ENCODE data around the gene DPH7. TPM values are rescaled to one million over a fixed set of nuclear protein-coding genes. Genes with fewer than 3 reads are reported as not detected.
"Not testable (repeated sequence)": the region's sequence is repeated elsewhere in the genome, so short reads cannot be mapped to it uniquely, and the experiment has no call there.

DPH7 gene
- polyA plus RNA-seq, 1 donor from 2014 or later, result 145 TPM

- Histone ChIP-seq H3K27ac (ENCODE audit: low read length) (peak within 1 kb of the TSS; percentile 49), H3F3A (ENCODE audit: insufficient read depth, low read length, poor library complexity, severe bottlenecking) (no peaks in the 10 kb centered on the region), H3K79me2 (replicated peaks; ENCODE audit: insufficient read depth, low read length) (no peaks in the 10 kb centered on the region), H3K9me2 (ENCODE audit: insufficient read depth, low read length) (no peaks in the 10 kb centered on the region), H3K4me3 (ENCODE audit: low read length) (peak within 1 kb of the TSS; percentile 86), H3K27me3 (ENCODE audit: insufficient read depth, low read depth, low read length) (no peaks in the 10 kb centered on the region), H2AFZ (ENCODE audit: low read depth, low read length) (no peak within 1 kb of the TSS), H3K4me2 (ENCODE audit: low read length) (peak within 1 kb of the TSS; percentile 67), H4K20me1 (ENCODE audit: insufficient read depth) (no peaks in the 10 kb centered on the region), H3K36me3 (ENCODE audit: insufficient read depth, low read length) (no peaks in the 10 kb centered on the region), H3K9me3 (ENCODE audit: low read length) (no peaks in the 10 kb centered on the region), H3K9ac (ENCODE audit: low read length) (peak within 1 kb of the TSS; percentile 73)
- TF ChIP-seq MXI1 (conservative IDR thresholded peaks at IDR 0.05; ENCODE audit: poor library complexity, severe bottlenecking) (peak; percentile 56), SMC3 (conservative IDR thresholded peaks at IDR 0.05; ENCODE audit: poor library complexity) (peak; percentile 56), CTCF (IDR thresholded peaks at IDR 0.05; ENCODE audit: poor library complexity, severe bottlenecking) (peak; percentile 73), EZH2 (IDR thresholded peaks at IDR 0.05; ENCODE audit: borderline replicate concordance, insufficient read depth, low read length, poor library complexity, severe bottlenecking) (no peak), TAF1 (IDR thresholded peaks at IDR 0.05; ENCODE audit: low read depth) (no peak), EP300 (conservative IDR thresholded peaks at IDR 0.05; ENCODE audit: poor library complexity, severe bottlenecking) (no peak), RAD21 (conservative IDR thresholded peaks at IDR 0.05) (peak; percentile 44), POLR2AphosphoS5 (IDR thresholded peaks at IDR 0.05) (peak; percentile 76)
- TF ChIP-seq, protein P1, sequence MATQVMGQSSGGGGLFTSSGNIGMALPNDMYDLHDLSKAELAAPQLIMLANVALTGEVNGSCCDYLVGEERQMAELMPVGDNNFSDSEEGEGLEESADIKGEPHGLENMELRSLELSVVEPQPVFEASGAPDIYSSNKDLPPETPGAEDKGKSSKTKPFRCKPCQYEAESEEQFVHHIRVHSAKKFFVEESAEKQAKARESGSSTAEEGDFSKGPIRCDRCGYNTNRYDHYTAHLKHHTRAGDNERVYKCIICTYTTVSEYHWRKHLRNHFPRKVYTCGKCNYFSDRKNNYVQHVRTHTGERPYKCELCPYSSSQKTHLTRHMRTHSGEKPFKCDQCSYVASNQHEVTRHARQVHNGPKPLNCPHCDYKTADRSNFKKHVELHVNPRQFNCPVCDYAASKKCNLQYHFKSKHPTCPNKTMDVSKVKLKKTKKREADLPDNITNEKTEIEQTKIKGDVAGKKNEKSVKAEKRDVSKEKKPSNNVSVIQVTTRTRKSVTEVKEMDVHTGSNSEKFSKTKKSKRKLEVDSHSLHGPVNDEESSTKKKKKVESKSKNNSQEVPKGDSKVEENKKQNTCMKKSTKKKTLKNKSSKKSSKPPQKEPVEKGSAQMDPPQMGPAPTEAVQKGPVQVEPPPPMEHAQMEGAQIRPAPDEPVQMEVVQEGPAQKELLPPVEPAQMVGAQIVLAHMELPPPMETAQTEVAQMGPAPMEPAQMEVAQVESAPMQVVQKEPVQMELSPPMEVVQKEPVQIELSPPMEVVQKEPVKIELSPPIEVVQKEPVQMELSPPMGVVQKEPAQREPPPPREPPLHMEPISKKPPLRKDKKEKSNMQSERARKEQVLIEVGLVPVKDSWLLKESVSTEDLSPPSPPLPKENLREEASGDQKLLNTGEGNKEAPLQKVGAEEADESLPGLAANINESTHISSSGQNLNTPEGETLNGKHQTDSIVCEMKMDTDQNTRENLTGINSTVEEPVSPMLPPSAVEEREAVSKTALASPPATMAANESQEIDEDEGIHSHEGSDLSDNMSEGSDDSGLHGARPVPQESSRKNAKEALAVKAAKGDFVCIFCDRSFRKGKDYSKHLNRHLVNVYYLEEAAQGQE (IDR thresholded peaks at IDR 0.05; ENCODE audit: borderline replicate concordance), result peak; percentile 41
Observed at GRCh38 chr9:137551264-137552021, 27.3 kb downstream of the DPH7 start, which contains the start of gene MRPL41. Gene MRPL41, plus strand, starts transcription at chr9:137551879. Its CDS starts 203 bp downstream, at chr9:137552082.

DNA sequence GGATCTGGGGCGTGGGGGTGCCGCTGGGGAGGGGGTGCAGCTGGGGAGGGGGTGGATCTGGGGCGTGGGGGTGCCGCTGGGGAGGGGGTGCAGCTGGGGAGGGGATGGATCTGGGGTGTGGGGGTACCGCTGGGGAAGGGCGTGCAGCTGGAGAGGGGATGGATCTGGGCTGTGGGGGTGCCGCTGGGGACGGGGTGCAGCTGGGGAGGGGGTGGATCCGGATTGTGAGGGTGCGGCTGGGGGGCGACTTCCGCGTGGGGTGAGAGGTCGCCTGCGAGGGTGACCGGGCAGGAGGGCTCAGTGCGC is 27.8 kb downstream of the DPH7 start:
- H3K9me2 ChIP-seq (ENCODE audit: insufficient read depth, low read length); H4K20me1 ChIP-seq (ENCODE audit: insufficient read depth); H3K36me3 ChIP-seq (ENCODE audit: insufficient read depth, low read length); H3K27me3 ChIP-seq (ENCODE audit: insufficient read depth, low read depth, low read length); H3K9me3 ChIP-seq (ENCODE audit: low read length); H2AFZ ChIP-seq (ENCODE audit: low read depth, low read length); H3K4me2 ChIP-seq (ENCODE audit: low read length); H3K79me2 ChIP-seq (replicated peaks; ENCODE audit: insufficient read depth, low read length); H3F3A ChIP-seq (ENCODE audit: insufficient read depth, low read length, poor library complexity, severe bottlenecking): not testable (repeated sequence)
- H3K9ac ChIP-seq (ENCODE audit: low read length), result peak overlapping the region; percentile 73
- peak overlapping the region; percentile 49 for H3K27ac ChIP-seq (ENCODE audit: low read length)
- H3K4me3 ChIP-seq (ENCODE audit: low read length), result peak overlapping the region; percentile 81

Measured in neural cell (in vitro differentiated cells).